GM12801 (cell line): ENCODE data around the gene TRPV3.

Experiments used
- TF ChIP-seq, protein P1 (sequence below): IDR thresholded peaks from one replicate; pipeline ENCODE4 v1.5.1; 2011; ENCODE audit warnings: control low read depth; ENCODE audit not compliant: insufficient read length; ENCODE audit errors: extremely low read depth

Gene TRPV3

GRCh38 chr17:3572231-3572630 lies 14.6 kb upstream of the TRPV3 start:
- TF ChIP-seq, protein P1, sequence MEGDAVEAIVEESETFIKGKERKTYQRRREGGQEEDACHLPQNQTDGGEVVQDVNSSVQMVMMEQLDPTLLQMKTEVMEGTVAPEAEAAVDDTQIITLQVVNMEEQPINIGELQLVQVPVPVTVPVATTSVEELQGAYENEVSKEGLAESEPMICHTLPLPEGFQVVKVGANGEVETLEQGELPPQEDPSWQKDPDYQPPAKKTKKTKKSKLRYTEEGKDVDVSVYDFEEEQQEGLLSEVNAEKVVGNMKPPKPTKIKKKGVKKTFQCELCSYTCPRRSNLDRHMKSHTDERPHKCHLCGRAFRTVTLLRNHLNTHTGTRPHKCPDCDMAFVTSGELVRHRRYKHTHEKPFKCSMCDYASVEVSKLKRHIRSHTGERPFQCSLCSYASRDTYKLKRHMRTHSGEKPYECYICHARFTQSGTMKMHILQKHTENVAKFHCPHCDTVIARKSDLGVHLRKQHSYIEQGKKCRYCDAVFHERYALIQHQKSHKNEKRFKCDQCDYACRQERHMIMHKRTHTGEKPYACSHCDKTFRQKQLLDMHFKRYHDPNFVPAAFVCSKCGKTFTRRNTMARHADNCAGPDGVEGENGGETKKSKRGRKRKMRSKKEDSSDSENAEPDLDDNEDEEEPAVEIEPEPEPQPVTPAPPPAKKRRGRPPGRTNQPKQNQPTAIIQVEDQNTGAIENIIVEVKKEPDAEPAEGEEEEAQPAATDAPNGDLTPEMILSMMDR = no peak

DNA sequence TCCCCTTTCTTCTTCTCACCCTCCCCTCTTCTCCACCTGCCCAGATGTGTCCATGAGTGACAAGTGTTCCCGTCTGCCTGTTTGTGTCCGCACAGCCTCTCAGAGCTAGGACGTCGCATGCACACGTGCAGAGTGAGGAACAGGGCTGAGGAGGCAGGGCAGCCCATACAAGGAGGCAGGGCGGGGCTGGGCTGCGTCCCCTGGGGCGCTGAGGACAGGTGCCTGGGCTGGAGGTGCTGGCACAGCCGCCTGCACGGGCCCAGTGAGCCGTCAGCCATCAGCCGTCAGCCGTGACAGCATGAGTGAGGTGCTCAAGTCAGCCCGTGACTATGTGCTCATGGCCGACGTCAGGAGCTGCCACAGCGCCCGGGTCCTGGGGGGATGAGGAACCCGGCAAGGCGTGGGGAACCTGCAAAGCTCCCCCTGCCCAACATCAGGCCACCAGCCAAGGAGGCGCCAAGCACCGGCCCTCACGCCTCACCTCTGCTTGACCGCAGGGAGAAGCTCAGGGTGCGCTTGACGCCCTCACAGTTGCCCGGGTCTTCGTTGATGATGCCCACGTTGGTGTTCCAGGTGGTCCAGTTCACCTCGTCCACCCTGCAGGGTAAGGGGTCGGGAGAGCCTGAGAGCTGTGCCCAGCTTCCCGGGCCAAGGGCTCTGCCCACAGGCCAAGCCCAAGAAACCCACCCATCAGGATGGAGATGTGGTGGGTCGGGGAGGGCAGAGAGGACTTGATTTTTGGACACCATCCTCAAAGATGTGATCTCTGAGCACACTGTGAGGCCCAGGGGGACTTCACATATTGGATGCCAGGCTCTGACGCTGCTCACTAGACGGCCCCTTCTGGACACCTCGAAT lies 13.7 kb upstream of the TRPV3 start:
- TF ChIP-seq, protein P1 = no peak

DNA sequence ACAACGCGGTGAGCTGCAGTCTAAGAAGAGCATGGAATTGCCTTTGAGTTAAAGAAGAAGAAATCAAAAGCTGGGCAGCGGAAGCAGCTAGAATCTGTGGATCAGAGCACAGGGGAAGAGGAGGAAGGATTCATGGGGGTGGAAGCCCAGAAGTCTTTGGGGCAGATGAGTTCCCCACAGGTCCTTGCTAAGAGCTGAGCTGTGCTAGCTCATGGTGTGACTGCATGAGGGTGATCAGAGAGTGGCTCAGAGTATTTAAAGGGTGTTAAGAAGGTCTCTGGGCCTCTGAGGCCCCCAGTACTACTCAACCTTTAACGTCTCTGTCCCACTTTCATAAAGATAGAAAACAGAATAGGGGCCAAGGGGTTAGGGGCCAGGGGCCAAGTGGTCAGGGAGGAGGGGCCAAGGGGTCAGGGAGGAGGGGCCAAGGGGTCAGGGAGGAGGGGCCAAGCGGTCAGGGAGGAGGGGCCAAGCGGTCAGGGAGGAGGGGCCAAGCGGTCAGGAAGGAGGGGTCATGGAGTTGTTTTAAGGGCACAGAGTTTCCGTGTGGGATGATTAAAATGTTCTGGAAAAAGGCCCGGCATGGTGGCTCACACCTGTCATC lies 12.0 kb upstream of the TRPV3 start:
- TF ChIP-seq, protein P1 = no peak

- TF ChIP-seq, protein P1 = no peak
These were observed 8.9 kb upstream of the TRPV3 start for GRCh38 chr17:3566551-3566950.

DNA sequence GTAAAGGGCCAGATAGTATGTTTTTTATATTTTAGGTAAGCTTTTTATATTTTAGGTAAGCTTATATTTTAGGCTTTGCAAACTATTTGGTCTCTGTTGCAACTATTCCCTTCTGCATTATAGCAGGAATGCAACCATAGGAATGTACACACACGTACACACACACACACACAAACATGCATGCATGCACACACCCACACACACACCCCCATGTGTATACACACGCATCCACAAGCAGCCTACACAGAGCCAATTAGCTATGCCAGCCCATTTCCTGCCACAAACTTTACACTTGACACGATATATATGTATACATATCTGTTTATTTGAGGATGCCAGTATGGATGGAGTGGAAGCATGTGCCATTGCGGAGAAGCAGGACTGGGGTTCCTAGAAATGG lies 7.5 kb upstream of the TRPV3 start:
- TF ChIP-seq, protein P1 = no peak

- TF ChIP-seq, protein P1 = no peak
These were observed 1.6 kb upstream of the TRPV3 start for GRCh38 chr17:3559270-3559645.

- TF ChIP-seq, protein P1 = no peak
These were observed 1.1 kb upstream of the TRPV3 start for GRCh38 chr17:3558603-3559269.
